Common myeloid progenitor, CD34-positive (primary cell): Measurements from ENCODE around the gene PAX2.

ENCODE experiments used
- CTCF ChIA-PET: fragments of 350-600 bp; sonication (Branson Sonifier 250); formaldehyde crosslinking; loops from one replicate; lab custom pipeline; 2021; ENCODE audit warnings: antibody characterized with exemption; lab: Charles Lee
- POLR2A ChIA-PET: fragments of 350-600 bp; sonication (Branson Sonifier 250); formaldehyde crosslinking; loops from one replicate; lab custom pipeline; 2021; ENCODE audit warnings: antibody characterized with exemption; lab: Charles Lee
- DNase-seq, 3 donors: peaks; one replicate each; pipeline versions ENCODE4 v3.0.0 to v3.0.0-alpha.2; 2013
- H3K27ac ChIP-seq, 2 experiments: 1 replicate in 1 of 2; 2 replicates in 1 of 2; pipeline ENCODE4 v1.7.0; 2013; ENCODE audit warnings: inconsistent platforms in 2 of 2, low read length in 2 of 2, mild to moderate bottlenecking in 2 of 2, low read depth in 1 of 2, moderate library complexity in 1 of 2; ENCODE audit not compliant: severe bottlenecking in 2 of 2, insufficient read depth in 1 of 2, poor library complexity in 1 of 2
- H3K27me3 ChIP-seq, 5 experiments: replicated peaks in 2 of 5; 1 replicate in 3 of 5; 2 replicates in 2 of 5; pipeline versions ENCODE4 v1.6.1 to v1.7.0; 2013; ENCODE audit warnings: low read length in 4 of 5, mild to moderate bottlenecking in 2 of 5, moderate library complexity in 2 of 5, inconsistent platforms in 1 of 5; ENCODE audit not compliant: insufficient read depth in 5 of 5, control insufficient read depth in 4 of 5
- H3K36me3 ChIP-seq, 4 experiments: 1 replicate in 2 of 4; 2 replicates in 2 of 4; pipeline versions ENCODE4 v1.6.1 to v1.7.0; 2013; ENCODE audit warnings: low read length in 3 of 4, control low read depth in 1 of 4, mild to moderate bottlenecking in 1 of 4; ENCODE audit not compliant: control insufficient read depth in 4 of 4, insufficient read depth in 4 of 4
- H3K4me1 ChIP-seq, 4 experiments: 1 replicate in 3 of 4; 2 replicates in 1 of 4; pipeline versions ENCODE4 v1.6.1 to v1.7.1; 2013; ENCODE audit warnings: low read length in 3 of 4, mild to moderate bottlenecking in 3 of 4, control low read depth in 1 of 4, inconsistent platforms in 1 of 4, moderate library complexity in 1 of 4; ENCODE audit not compliant: control insufficient read depth in 4 of 4, insufficient read depth in 4 of 4; ENCODE audit errors: control extremely low read depth in 1 of 4
- H3K4me3 ChIP-seq, 7 experiments: 1 replicate in 4 of 7; 2 replicates in 3 of 7; pipeline versions ENCODE4 v1.5.1 to v1.7.0; 2013; ENCODE audit warnings: mild to moderate bottlenecking in 7 of 7, low read length in 6 of 7, moderate library complexity in 6 of 7, inconsistent platforms in 2 of 7, low read depth in 2 of 7, control low read depth in 1 of 7; ENCODE audit not compliant: insufficient read depth in 4 of 7, control insufficient read depth in 1 of 7; ENCODE audit errors: extremely low read depth in 1 of 7
- H3K9me3 ChIP-seq, 5 experiments: 1 replicate in 4 of 5; 2 replicates in 1 of 5; pipeline versions ENCODE4 v1.6.1 to v1.7.1; 2013; ENCODE audit warnings: low read length in 4 of 5, mild to moderate bottlenecking in 2 of 5, inconsistent platforms in 1 of 5, low read depth in 1 of 5, moderate library complexity in 1 of 5; ENCODE audit not compliant: control insufficient read depth in 4 of 5, insufficient read depth in 2 of 5; ENCODE audit errors: control extremely low read depth in 1 of 5
- WGBS: methylation state at CpG from one replicate; pipeline ENCODE4 v1.1.5; 2013; ENCODE audit not compliant: insufficient coverage; 5-methylcytosine and 5-hydroxymethylcytosine counted together

PAX2 gene

DNA sequence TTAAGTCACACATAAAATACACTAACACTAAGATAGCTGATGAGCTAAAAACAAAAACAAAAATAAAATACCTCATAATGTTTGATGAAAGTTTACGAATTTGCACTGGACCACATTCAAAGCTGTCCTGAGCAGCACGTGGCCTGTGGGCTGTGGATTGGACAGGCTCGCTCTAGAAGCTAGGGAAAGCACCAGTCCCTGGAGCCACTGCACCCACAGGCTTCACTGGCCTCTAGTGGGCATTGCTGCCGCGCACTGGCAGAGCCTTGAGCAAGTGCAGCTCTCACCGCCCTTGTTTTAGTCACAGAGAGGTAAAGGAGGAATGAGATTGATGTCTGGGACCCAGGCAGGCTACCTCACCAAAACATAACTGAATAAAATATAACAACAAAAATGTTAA lies 67.6 kb downstream of the PAX2 start:
- H3K9me3 ChIP-seq, result no peaks in the 10 kb centered on the region
- H3K4me1 ChIP-seq, result no peaks in the 10 kb centered on the region
- H3K27ac ChIP-seq, result no peak overlapping the region
- H3K27me3 ChIP-seq, result peaks cover 2 to 98% (median 37%) of the 10 kb centered on the region in 5 experiments
- WGBS, result 86% methylated on average over 3 of the region's 6 CpGs
- ChIA-PET POLR2A (no interaction called here), CTCF (interaction anchor here (1.0 to 1.2 kb wide), 2 partner anchors 9 to 13 kb away, joined by 3 to 4 read pairs; no protein-coding TSS in a partner anchor)
- no peak for DNase-seq
- H3K4me3 ChIP-seq, result no peak overlapping the region
- no peaks in the 10 kb centered on the region for H3K36me3 ChIP-seq

GRCh38 chr10:100814751-100815474 lies 69.5 kb downstream of the PAX2 start:
- Histone ChIP-seq H3K4me1 (no peaks in the 10 kb centered on the region), H3K4me3 (no peak overlapping the region), H3K27ac (no peak overlapping the region), H3K9me3 (no peaks in the 10 kb centered on the region), H3K36me3 (no peaks in the 10 kb centered on the region), H3K27me3 (peaks cover 10 to 89% (median 25%) of the 10 kb centered on the region in 5 experiments)
- ChIA-PET POLR2A (no interaction called here), CTCF (interaction anchor here (0.6 to 1.8 kb wide), 4 partner anchors 19 to 254 kb away, joined by 3 to 6 read pairs (median 3); no protein-coding TSS in a partner anchor)
- no peak for DNase-seq
- WGBS, result 41% methylated on average over 3 of the region's 3 CpGs

- CTCF ChIA-PET, result no interaction called here
Observed at GRCh38 chr10:100816671-100817070, 71.3 kb downstream of the PAX2 start.

DNA sequence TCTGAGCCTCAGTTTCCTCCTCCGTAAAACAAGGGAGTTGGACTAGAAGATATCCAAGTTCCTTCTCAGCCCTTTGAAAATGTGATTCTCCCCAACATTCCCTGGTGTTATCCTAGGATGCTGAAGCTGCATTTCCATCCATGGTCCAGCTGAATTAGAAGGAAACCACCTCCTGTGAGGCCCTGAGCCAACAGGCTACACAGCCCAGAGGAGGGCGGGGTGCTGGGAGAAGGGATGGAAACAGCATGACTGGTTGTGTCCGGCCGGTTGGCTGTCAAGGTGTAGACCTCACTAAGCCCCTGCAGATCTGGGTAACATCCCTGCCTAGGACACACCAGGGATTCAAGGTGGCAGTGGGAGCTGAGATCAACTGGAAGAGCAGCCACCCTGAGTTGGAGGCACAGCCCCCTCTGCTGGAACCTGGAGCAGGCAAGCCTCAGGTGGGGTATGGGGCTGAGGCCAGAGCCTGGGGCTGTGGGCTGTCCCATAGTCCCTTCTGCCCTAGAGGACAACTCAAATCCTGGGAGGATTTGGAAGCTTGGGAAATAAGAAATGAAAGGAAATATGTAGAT lies 72.0 kb downstream of the PAX2 start:
- Histone ChIP-seq H3K9me3 (no peaks in the 10 kb centered on the region), H3K4me1 (no peaks in the 10 kb centered on the region), H3K27ac (no peak overlapping the region), H3K4me3 (no peak overlapping the region), H3K36me3 (no peaks in the 10 kb centered on the region), H3K27me3 (peaks cover 12 to 88% (median 32%) of the 10 kb centered on the region in 5 experiments)
- WGBS, result 80% methylated on average over 3 of the region's 4 CpGs
- DNase-seq, result no peak
- CTCF ChIA-PET, result no interaction called here
- POLR2A ChIA-PET, result no interaction called here

More at GRCh38 chr10:100816671-100817070, 71.3 kb downstream of the PAX2 start:
- no peak overlapping the region for H3K27ac ChIP-seq
- no peak for DNase-seq
- POLR2A ChIA-PET, result no interaction called here
- WGBS, result 68% methylated on average over 4 of the region's 6 CpGs
- peaks cover 10 to 88% (median 36%) of the 10 kb centered on the region in 5 experiments for H3K27me3 ChIP-seq
- H3K4me3 ChIP-seq, result no peak overlapping the region
- no peaks in the 10 kb centered on the region for H3K4me1 ChIP-seq
- H3K36me3 ChIP-seq, result no peaks in the 10 kb centered on the region
- no peaks in the 10 kb centered on the region for H3K9me3 ChIP-seq

- Histone ChIP-seq H3K27me3 (peaks cover 12 to 89% (median 42%) of the 10 kb centered on the region in 5 experiments), H3K9me3 (no peaks in the 10 kb centered on the region), H3K4me1 (no peaks in the 10 kb centered on the region), H3K27ac (no peak overlapping the region), H3K36me3 (no peaks in the 10 kb centered on the region), H3K4me3 (no peak overlapping the region)
- ChIA-PET CTCF (no interaction called here), POLR2A (no interaction called here)
- 100% methylated on average over 1 of the region's 6 CpGs for WGBS
- DNase-seq, result no peak
Observed at GRCh38 chr10:100819424-100819823, 74.0 kb downstream of the PAX2 start.

GRCh38 chr10:100823194-100823593 lies 77.8 kb downstream of the PAX2 start:
- WGBS, result 62% methylated on average over 3 of the region's 3 CpGs
- no peak overlapping the region for H3K4me3 ChIP-seq
- H3K36me3 ChIP-seq, result no peaks in the 10 kb centered on the region
- no peak for DNase-seq
- ChIA-PET CTCF (no interaction called here), POLR2A (no interaction called here)
- H3K27me3 ChIP-seq, result peaks cover 8 to 91% (median 45%) of the 10 kb centered on the region in 5 experiments
- H3K27ac ChIP-seq, result no peak overlapping the region
- peaks cover 0 to 24% (median 20%) of the 10 kb centered on the region in 4 experiments for H3K4me1 ChIP-seq
- H3K9me3 ChIP-seq, result no peaks in the 10 kb centered on the region

- CTCF ChIA-PET, result interaction anchor here (1.0 to 1.3 kb wide), 2 partner anchors 82 to 187 kb away, joined by 3 to 4 read pairs; no protein-coding TSS in a partner anchor
- H3K4me1 ChIP-seq, result peaks cover 0 to 37% (median 31%) of the 10 kb centered on the region in 4 experiments
- WGBS, result 41% methylated on average over 2 of the region's 3 CpGs
- no peak overlapping the region for H3K4me3 ChIP-seq
- POLR2A ChIA-PET, result interaction anchor here (0.6 kb wide), 1 partner anchor 174 kb away, joined by 7 read pairs; no protein-coding TSS in a partner anchor
- no peak for DNase-seq
- no peaks in the 10 kb centered on the region for H3K9me3 ChIP-seq
- H3K27ac ChIP-seq, result no peak overlapping the region
- peaks cover 2 to 99% (median 49%) of the 10 kb centered on the region in 5 experiments for H3K27me3 ChIP-seq
- H3K36me3 ChIP-seq, result no peaks in the 10 kb centered on the region
Observed at GRCh38 chr10:100824886-100825285, 79.5 kb downstream of the PAX2 start.
